ENCODE measurements around the gene ZNF274. TPM values are rescaled to one million over a fixed set of nuclear protein-coding genes. Genes with fewer than 3 reads are reported as not detected.

Gene ZNF274
- total RNA-seq, 1 donor from 2014 or later: 33.3 TPM

Other genes with a start within 250 kb of the ZNF274 start
- 4.3 and 6.3 TPM in 2 replicates for gene ZNF418, start 247.7 kb upstream of the ZNF274 start, total RNA-seq
- gene ZNF256, start 235.4 kb upstream of the ZNF274 start, total RNA-seq: 3.3 and 5.0 TPM in 2 replicates
- gene C19orf18, start 208.5 kb upstream of the ZNF274 start, total RNA-seq: not detected in 2 replicates
- gene ZNF606, start 180.2 kb upstream of the ZNF274 start, total RNA-seq: 10.1 and 26.8 TPM in 2 replicates
- gene ZSCAN1, start 149.0 kb upstream of the ZNF274 start, total RNA-seq: not detected in 2 replicates
- gene ZNF135, start 123.8 kb upstream of the ZNF274 start, total RNA-seq: 1.2 and 2.4 TPM in 2 replicates
- 41.4 and 54.5 TPM in 2 replicates for gene ZSCAN18, start 84.8 kb upstream of the ZNF274 start, total RNA-seq
- 8.5 and 11.7 TPM in 2 replicates for gene ZNF329, start 32.3 kb upstream of the ZNF274 start, total RNA-seq
- 32.5 and 46.6 TPM in 2 replicates for gene ZNF544, start 45.9 kb downstream of the ZNF274 start, total RNA-seq
- 7.3 and 8.6 TPM in 2 replicates for gene ZNF8, start 95.9 kb downstream of the ZNF274 start, total RNA-seq
- gene ERVK3-1, start 122.3 kb downstream of the ZNF274 start, total RNA-seq: 15.6 and 34.3 TPM in 2 replicates
- gene ZSCAN22, start 143.9 kb downstream of the ZNF274 start, total RNA-seq: 1.8 and 3.5 TPM in 2 replicates
- gene A1BG, start 170.4 kb downstream of the ZNF274 start, total RNA-seq: 11.8 and 40.5 TPM in 2 replicates
- 0.58 and 1.2 TPM in 2 replicates for gene ZNF497, start 179.7 kb downstream of the ZNF274 start, total RNA-seq
- gene ZNF837, start 198.0 kb downstream of the ZNF274 start, total RNA-seq: 1.9 and 5.3 TPM in 2 replicates
- gene RPS5, start 204.2 kb downstream of the ZNF274 start, total RNA-seq: 1,315 and 2,062 TPM in 2 replicates
- gene RNF225, start 212.6 kb downstream of the ZNF274 start, total RNA-seq: 0.68 TPM in 1 of 2 replicates, not detected in the other
- gene ZNF584, start 225.6 kb downstream of the ZNF274 start, total RNA-seq: 5.7 and 8.4 TPM in 2 replicates